Osteoblast (primary cell): ENCODE results near the gene FOSL2. TPM values are rescaled to one million over a fixed set of nuclear protein-coding genes. Genes with fewer than 3 reads are reported as not detected.

ENCODE experiments used
- DNase-seq: peaks from one replicate; pipeline ENCODE4 v3.0.0; 2011; ENCODE audit warnings: low spot score, mixed read lengths; ENCODE audit not compliant: insufficient read length; ENCODE audit errors: missing footprints
- H2AFZ ChIP-seq: 2 replicates; pipeline ENCODE4 v1.6.0; 2011; ENCODE audit warnings: mild to moderate bottlenecking, low read length
- H3K27ac ChIP-seq: 2 replicates; pipeline ENCODE4 v1.5.1; 2011; ENCODE audit warnings: mild to moderate bottlenecking, low read depth, low read length, moderate library complexity
- H3K27me3 ChIP-seq: 2 replicates; pipeline ENCODE4 v1.6.0; 2012; ENCODE audit warnings: mild to moderate bottlenecking, control low read depth, inconsistent platforms, low read length, moderate library complexity; ENCODE audit not compliant: insufficient read depth
- H3K36me3 ChIP-seq: 2 replicates; pipeline ENCODE4 v1.5.1; 2011; ENCODE audit warnings: mild to moderate bottlenecking, low read length, control low read depth, moderate library complexity; ENCODE audit not compliant: insufficient read depth
- H3K4me1 ChIP-seq: 2 replicates; pipeline ENCODE4 v1.5.1; 2011; ENCODE audit warnings: mild to moderate bottlenecking, low read length, control low read depth, moderate library complexity; ENCODE audit not compliant: insufficient read depth
- H3K4me2 ChIP-seq: 2 replicates; pipeline ENCODE4 v1.6.0; 2011; ENCODE audit warnings: mild to moderate bottlenecking, low read length; ENCODE audit not compliant: insufficient read depth
- H3K4me3 ChIP-seq: fragments of 200-600 bp; sonication (generic); 3 replicates; pipeline ENCODE4 v1.5.1; 2012; ENCODE audit warnings: mild to moderate bottlenecking, low read length, inconsistent platforms; ENCODE audit not compliant: insufficient read depth
- H3K79me2 ChIP-seq: 2 replicates; pipeline ENCODE4 v1.6.0; 2012; ENCODE audit warnings: mild to moderate bottlenecking, low read length, control low read depth, inconsistent platforms; ENCODE audit not compliant: insufficient read depth
- H3K9me3 ChIP-seq: 2 replicates; pipeline ENCODE4 v1.5.1; 2011; ENCODE audit warnings: low read depth, low read length, control low read depth
- H4K20me1 ChIP-seq: 2 replicates; pipeline ENCODE4 v1.6.0; 2012; ENCODE audit warnings: mild to moderate bottlenecking, low read length, control low read depth; ENCODE audit not compliant: insufficient read depth
- CTCF ChIP-seq: IDR thresholded peaks from 2 replicates; pipeline ENCODE4 v1.5.1; 2011; ENCODE audit warnings: mild to moderate bottlenecking, low read depth, low read length, moderate library complexity; ENCODE audit errors: extremely low read depth
- total RNA-seq: library from RNA; depleted of rRNA; stranded (reverse); fragments of >200 nt; gene quantifications from 2 replicates; pipeline ENCODE4 v1.2.3, GENCODE V29; 2012

The FOSL2 gene
- total RNA-seq, 1 donor: 86.9 TPM

- Histone ChIP-seq H3K36me3 (peaks cover 16% of the 10 kb centered on the region), H4K20me1 (peaks cover 18% of the 10 kb centered on the region), H3K9me3 (no peaks in the 10 kb centered on the region), H2AFZ (no peak overlapping the region), H3K4me1 (peaks cover 20% of the 10 kb centered on the region), H3K4me3 (no peak overlapping the region), H3K27ac (peak overlapping the region; percentile 26), H3K27me3 (no peaks in the 10 kb centered on the region), H3K4me2 (no peak overlapping the region), H3K79me2 (peaks cover 4% of the 10 kb centered on the region)
- TF ChIP-seq CTCF: no peak
- DNase-seq: no peak
These were observed 31.4 kb downstream of the FOSL2 start for GRCh38 chr2:28423856-28424605.

- no peak overlapping the region for H2AFZ ChIP-seq
- no peaks in the 10 kb centered on the region for H3K79me2 ChIP-seq
- H3K9me3 ChIP-seq: no peaks in the 10 kb centered on the region
- H4K20me1 ChIP-seq: peaks cover 11% of the 10 kb centered on the region
- H3K27me3 ChIP-seq: no peaks in the 10 kb centered on the region
- H3K4me2 ChIP-seq: no peak overlapping the region
- H3K4me3 ChIP-seq: no peak overlapping the region
- H3K36me3 ChIP-seq: peaks cover 7% of the 10 kb centered on the region
- TF ChIP-seq CTCF: no peak
- H3K27ac ChIP-seq: no peak overlapping the region
- peaks cover 20% of the 10 kb centered on the region for H3K4me1 ChIP-seq
- no peak for DNase-seq
These were observed 32.3 kb downstream of the FOSL2 start for GRCh38 chr2:28424799-28425463.

GRCh38 chr2:28425464-28425835 lies 32.8 kb downstream of the FOSL2 start:
- H3K36me3 ChIP-seq: peaks cover 4% of the 10 kb centered on the region
- H3K9me3 ChIP-seq: no peaks in the 10 kb centered on the region
- no peak for DNase-seq
- H3K4me1 ChIP-seq: peaks cover 20% of the 10 kb centered on the region
- H2AFZ ChIP-seq: no peak overlapping the region
- no peak overlapping the region for H3K27ac ChIP-seq
- TF ChIP-seq CTCF: no peak
- no peaks in the 10 kb centered on the region for H3K79me2 ChIP-seq
- no peak overlapping the region for H3K4me2 ChIP-seq
- H3K4me3 ChIP-seq: no peak overlapping the region
- peaks cover 7% of the 10 kb centered on the region for H4K20me1 ChIP-seq
- no peaks in the 10 kb centered on the region for H3K27me3 ChIP-seq

GRCh38 chr2:28427741-28428415 lies 35.2 kb downstream of the FOSL2 start:
- no peak for DNase-seq
- no peaks in the 10 kb centered on the region for H3K9me3 ChIP-seq
- no peak overlapping the region for H2AFZ ChIP-seq
- no peak for TF ChIP-seq CTCF
- no peaks in the 10 kb centered on the region for H3K36me3 ChIP-seq
- H3K79me2 ChIP-seq: no peaks in the 10 kb centered on the region
- no peak overlapping the region for H3K27ac ChIP-seq
- H3K27me3 ChIP-seq: no peaks in the 10 kb centered on the region
- no peak overlapping the region for H3K4me3 ChIP-seq
- no peak overlapping the region for H3K4me2 ChIP-seq
- peaks cover 20% of the 10 kb centered on the region for H3K4me1 ChIP-seq
- peaks cover under 1% of the 10 kb centered on the region for H4K20me1 ChIP-seq
